ENCODE measurements around the gene NPSR1. TPM values are rescaled to one million over a fixed set of nuclear protein-coding genes. Genes with fewer than 3 reads are reported as not detected.

NPSR1 gene
- total and polyA plus RNA-seq, 2 experiments from 2014 or later, result not detected

DNA sequence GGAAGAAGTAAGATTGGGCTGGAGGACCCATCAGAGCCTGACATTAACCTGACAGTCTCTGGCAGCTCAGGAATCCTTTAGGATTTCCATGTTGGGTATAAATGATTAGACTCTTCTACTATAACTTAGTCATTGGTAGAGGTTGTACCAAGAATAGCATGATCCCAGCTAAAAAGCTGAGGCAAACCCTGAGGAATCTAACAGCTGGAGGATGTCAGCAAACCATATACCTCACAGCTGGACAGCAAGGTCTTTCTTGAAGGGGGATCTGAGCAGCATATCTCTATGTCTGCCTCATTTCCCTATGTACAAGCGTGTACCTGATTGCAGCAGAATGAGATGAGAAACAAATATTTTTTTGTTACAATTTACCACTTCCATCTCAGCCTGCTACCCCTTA, 103.2 kb downstream of the NPSR1 start:
- Histone ChIP-seq H3K4me1 (ENCODE audit: low read depth) (no peaks in the 10 kb centered on the region), H3K27ac (no peak overlapping the region), H3K4me3 (no peak overlapping the region), H3K27me3 (no peaks in the 10 kb centered on the region), H3K9me3 (ENCODE audit: low read depth) (no peaks in the 10 kb centered on the region), H3K36me3 (no peaks in the 10 kb centered on the region)
- TF ChIP-seq, protein P1, sequence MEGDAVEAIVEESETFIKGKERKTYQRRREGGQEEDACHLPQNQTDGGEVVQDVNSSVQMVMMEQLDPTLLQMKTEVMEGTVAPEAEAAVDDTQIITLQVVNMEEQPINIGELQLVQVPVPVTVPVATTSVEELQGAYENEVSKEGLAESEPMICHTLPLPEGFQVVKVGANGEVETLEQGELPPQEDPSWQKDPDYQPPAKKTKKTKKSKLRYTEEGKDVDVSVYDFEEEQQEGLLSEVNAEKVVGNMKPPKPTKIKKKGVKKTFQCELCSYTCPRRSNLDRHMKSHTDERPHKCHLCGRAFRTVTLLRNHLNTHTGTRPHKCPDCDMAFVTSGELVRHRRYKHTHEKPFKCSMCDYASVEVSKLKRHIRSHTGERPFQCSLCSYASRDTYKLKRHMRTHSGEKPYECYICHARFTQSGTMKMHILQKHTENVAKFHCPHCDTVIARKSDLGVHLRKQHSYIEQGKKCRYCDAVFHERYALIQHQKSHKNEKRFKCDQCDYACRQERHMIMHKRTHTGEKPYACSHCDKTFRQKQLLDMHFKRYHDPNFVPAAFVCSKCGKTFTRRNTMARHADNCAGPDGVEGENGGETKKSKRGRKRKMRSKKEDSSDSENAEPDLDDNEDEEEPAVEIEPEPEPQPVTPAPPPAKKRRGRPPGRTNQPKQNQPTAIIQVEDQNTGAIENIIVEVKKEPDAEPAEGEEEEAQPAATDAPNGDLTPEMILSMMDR (IDR thresholded peaks at IDR 0.05; ENCODE audit: low read depth, low read length), result no peak
- peak in 1 of 2 donors; percentile 9 for DNase-seq (ENCODE audit: low read depth in 1 of 2, low spot score in 1 of 2)

DNA sequence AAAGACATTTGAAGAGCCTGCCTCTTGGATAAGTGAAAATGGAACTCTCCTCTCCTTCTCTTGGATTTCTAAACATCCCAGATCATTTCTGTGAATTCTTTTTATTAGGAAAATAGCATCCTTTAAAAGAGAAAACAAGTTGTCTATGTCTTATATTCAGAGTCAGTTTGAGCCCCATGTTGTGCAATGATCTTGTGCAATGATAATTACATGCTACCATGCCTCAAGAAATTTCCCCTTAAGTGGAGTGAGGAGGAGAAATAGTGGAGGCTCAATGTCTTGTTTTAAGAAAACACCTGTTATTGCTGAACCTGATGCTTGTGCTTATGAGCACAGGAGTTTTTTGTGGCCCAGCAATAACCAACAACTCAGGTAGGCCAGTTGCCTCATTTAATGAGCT, 103.6 kb downstream of the NPSR1 start:
- H3K36me3 ChIP-seq, result no peaks in the 10 kb centered on the region
- no peak overlapping the region for H3K4me3 ChIP-seq
- no peak overlapping the region for H3K27ac ChIP-seq
- no peaks in the 10 kb centered on the region for H3K4me1 ChIP-seq (ENCODE audit: low read depth)
- peak in 1 of 2 donors; percentile 40 for DNase-seq (ENCODE audit: low read depth in 1 of 2, low spot score in 1 of 2)
- TF ChIP-seq, protein P1 (IDR thresholded peaks at IDR 0.05; ENCODE audit: low read depth, low read length), result no peak
- no peaks in the 10 kb centered on the region for H3K9me3 ChIP-seq (ENCODE audit: low read depth)
- no peaks in the 10 kb centered on the region for H3K27me3 ChIP-seq

DNA sequence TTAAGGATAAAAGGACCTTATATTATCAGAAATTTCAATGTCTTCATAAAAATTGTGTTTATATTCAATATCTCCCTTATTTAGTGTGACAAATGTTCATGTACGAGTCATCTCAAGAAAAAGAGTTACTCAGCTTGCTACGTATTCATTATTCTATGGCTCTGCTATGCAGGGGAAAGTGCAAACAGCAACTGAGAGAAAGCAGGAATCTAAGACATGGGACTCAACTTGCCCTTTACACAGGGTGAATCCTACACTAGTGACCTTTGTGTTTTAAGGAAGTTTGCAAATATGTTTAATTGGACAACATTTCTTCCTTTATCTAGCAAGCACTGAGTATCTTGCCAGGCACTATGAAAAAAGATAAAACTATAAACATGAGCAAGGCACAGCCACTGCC, 104.7 kb downstream of the NPSR1 start:
- TF ChIP-seq, protein P1 (IDR thresholded peaks at IDR 0.05; ENCODE audit: low read depth, low read length), result no peak
- Histone ChIP-seq H3K27me3 (no peaks in the 10 kb centered on the region), H3K36me3 (no peaks in the 10 kb centered on the region), H3K27ac (no peak overlapping the region), H3K4me1 (ENCODE audit: low read depth) (no peaks in the 10 kb centered on the region), H3K4me3 (no peak overlapping the region), H3K9me3 (ENCODE audit: low read depth) (no peaks in the 10 kb centered on the region)
- DNase-seq (ENCODE audit: low read depth in 1 of 2, low spot score in 1 of 2), result peak in 1 of 2 donors; percentile 10

DNA sequence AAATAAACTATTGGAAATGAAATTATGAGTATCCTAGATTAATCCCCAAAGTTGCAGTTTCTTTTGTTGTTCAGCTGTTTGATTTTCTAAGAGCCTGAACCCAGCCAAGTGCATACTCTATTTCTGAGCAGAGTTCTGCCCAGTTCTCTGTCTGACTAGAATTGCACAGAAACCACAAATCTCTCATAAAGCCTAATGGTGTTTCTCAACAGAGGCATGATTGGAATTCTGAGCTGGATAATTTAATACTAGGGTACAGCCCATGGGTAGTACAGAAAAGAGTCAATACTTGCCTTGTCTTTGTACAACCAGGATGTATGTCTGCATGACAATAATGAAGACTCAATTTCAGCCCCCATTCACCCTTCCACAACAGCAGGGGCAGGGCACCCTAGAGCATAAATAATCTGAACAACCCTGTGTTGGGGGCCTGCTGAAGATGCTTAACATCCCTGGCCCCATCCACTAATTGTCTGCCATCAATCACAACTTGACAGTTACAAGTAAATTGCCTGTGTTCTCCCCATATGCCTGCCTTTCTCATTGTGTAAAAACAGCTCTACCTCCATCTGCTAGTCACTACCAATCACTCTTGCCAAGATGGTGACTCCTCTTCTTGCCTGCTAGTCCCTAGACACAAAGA, 114.4 kb downstream of the NPSR1 start:
- TF ChIP-seq, protein P1 (IDR thresholded peaks at IDR 0.05; ENCODE audit: low read depth, low read length), result no peak
- no peak overlapping the region for H3K4me3 ChIP-seq
- H3K27ac ChIP-seq, result no peak overlapping the region
- H3K9me3 ChIP-seq (ENCODE audit: low read depth), result no peaks in the 10 kb centered on the region
- H3K27me3 ChIP-seq, result no peaks in the 10 kb centered on the region
- no peaks in the 10 kb centered on the region for H3K4me1 ChIP-seq (ENCODE audit: low read depth)
- DNase-seq (ENCODE audit: low read depth in 1 of 2, low spot score in 1 of 2), result no peak
- H3K36me3 ChIP-seq, result no peaks in the 10 kb centered on the region

DNA sequence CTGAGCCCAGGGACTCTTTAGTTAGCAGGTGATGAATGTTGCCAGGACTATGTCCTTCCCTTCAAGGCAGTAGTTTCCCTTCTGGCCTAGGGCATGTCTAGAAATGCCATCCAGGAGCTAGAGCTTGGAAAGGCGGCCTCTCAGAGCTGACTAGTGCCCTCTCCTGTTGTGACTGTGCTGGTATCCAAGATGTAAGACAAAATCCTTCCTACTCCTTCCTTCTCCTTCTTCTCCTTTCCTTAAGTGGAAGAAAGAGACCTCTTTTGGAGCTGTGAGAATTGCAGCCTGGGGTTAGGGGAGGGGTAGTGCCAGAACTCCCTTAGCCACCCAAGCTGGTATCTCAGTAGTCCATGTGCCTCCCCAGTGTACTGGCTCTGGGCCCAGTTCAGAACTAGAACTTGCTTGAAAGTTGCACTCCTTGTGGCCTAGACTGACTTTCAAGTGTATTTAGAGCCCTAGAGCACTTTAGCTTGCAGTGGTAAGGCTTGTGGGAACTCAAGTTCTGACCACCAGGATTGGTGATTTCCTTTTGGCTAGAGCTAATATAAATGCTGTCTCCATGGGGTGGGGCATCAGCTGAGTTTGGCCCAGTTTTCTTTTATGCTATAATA, 118.8 kb downstream of the NPSR1 start:
- Histone ChIP-seq H3K4me3 (no peak overlapping the region), H3K27ac (no peak overlapping the region), H3K27me3 (no peaks in the 10 kb centered on the region), H3K36me3 (no peaks in the 10 kb centered on the region), H3K9me3 (ENCODE audit: low read depth) (no peaks in the 10 kb centered on the region), H3K4me1 (ENCODE audit: low read depth) (no peaks in the 10 kb centered on the region)
- TF ChIP-seq, protein P1 (IDR thresholded peaks at IDR 0.05; ENCODE audit: low read depth, low read length), result no peak
- DNase-seq (ENCODE audit: low read depth in 1 of 2, low spot score in 1 of 2), result no peak
